HepG2 (cell line): Measurements from ENCODE around the gene IVL. TPM values are rescaled to one million over a fixed set of nuclear protein-coding genes. Genes with fewer than 3 reads are reported as not detected.

ENCODE experiments used
- ATAC-seq: fragments of 200-7000 bp; cut with Tn5 transposase; 3 replicates; pipeline ENCODE4 v1.9.1; 2020; ENCODE audit warnings: mild to moderate bottlenecking, moderate library complexity
- BruUV-seq: library from RNA; stranded (reverse); fragments of 400-500 nt; replicated peaks from 2 replicates; lab custom pipeline; 2021; lab: Mats Ljungman, UMichigan
- CTCF ChIA-PET: fragments of 300-600 bp; formaldehyde crosslinking; extraction: SDS; loops from one replicate; lab custom pipeline; 2021; ENCODE audit warnings: low total read pairs, inconsistent platforms, low intra/inter-chr PET ratio; lab: Yijun Ruan, JAX
- POLR2A ChIA-PET: fragments of 350-600 bp; sonication (Branson Sonifier 250); formaldehyde crosslinking; loops from one replicate; lab custom pipeline; 2020; ENCODE audit warnings: antibody characterized with exemption, inconsistent platforms; lab: Yijun Ruan, JAX
- DNase-seq: peaks from one replicate; pipeline ENCODE4 v3.0.0-alpha.2; 2015; ENCODE audit warnings: low spot score
- FAIRE-seq: peaks from 3 replicates; lab custom pipeline; 2011; peaks lifted over from hg19 to GRCh38; lab: Jason Lieb, UNC
- H2AFZ ChIP-seq: one replicate; pipeline ENCODE4 v1.6.1; 2011; ENCODE audit warnings: low read length, inconsistent platforms
- H3K27ac ChIP-seq: fragments of 300-600 bp; 3 replicates; pipeline ENCODE4 v1.8.0; 2011; ENCODE audit warnings: mixed run types, mild to moderate bottlenecking, mixed read lengths, low read length, inconsistent platforms; ENCODE audit not compliant: insufficient read depth; ENCODE audit errors: extremely low read length
- H3K27me3 ChIP-seq, 2 experiments: fragments of 200-600 bp in 1 of 2; 2 replicates in 1 of 2; 3 replicates in 1 of 2; pipeline versions ENCODE4 v1.6.0 to v1.8.0; 2011; ENCODE audit warnings: low read length in 2 of 2, mild to moderate bottlenecking in 2 of 2, moderate library complexity in 2 of 2, inconsistent platforms in 1 of 2; ENCODE audit not compliant: insufficient read depth in 2 of 2, control insufficient read depth in 1 of 2
- H3K36me3 ChIP-seq, 2 experiments: fragments of 200-600 bp in 1 of 2; replicated peaks in 1 of 2; 2 replicates in 1 of 2; 3 replicates in 1 of 2; pipeline versions ENCODE4 v1.5.1 to v1.8.0; 2011; ENCODE audit warnings: low read length in 2 of 2, inconsistent platforms in 1 of 2; ENCODE audit not compliant: insufficient read depth in 2 of 2, control insufficient read depth in 1 of 2
- H3K4me1 ChIP-seq: 2 replicates; pipeline ENCODE4 v1.5.1; 2012; ENCODE audit warnings: low read length, inconsistent platforms; ENCODE audit not compliant: insufficient read depth
- H3K4me2 ChIP-seq: 2 replicates; pipeline ENCODE4 v1.6.0; 2011; ENCODE audit warnings: low read depth, low read length, inconsistent platforms
- H3K4me3 ChIP-seq, 3 experiments: fragments of 200-600 bp in 1 of 3; sonication (generic), shearing (Covaris generic) in 1 of 3; replicated peaks in 1 of 3; 2 replicates each; pipeline ENCODE4 v1.5.1; 2011 to 2016; ENCODE audit warnings: low read length in 3 of 3, inconsistent platforms in 2 of 3, low read depth in 2 of 3, mild to moderate bottlenecking in 2 of 3, control low read depth in 1 of 3, mixed read lengths in 1 of 3; ENCODE audit not compliant: insufficient read depth in 1 of 3
- H3K79me2 ChIP-seq: one replicate; pipeline ENCODE4 v1.6.1; 2011; ENCODE audit warnings: low read length, inconsistent platforms; ENCODE audit not compliant: insufficient read depth
- H3K9ac ChIP-seq: 2 replicates; pipeline ENCODE4 v1.6.0; 2011; ENCODE audit warnings: mild to moderate bottlenecking, low read depth, low read length, inconsistent platforms; ENCODE audit not compliant: insufficient read depth
- H3K9me3 ChIP-seq: 2 replicates; pipeline ENCODE4 v1.5.1; 2012; ENCODE audit warnings: mild to moderate bottlenecking, low read length
- H4K20me1 ChIP-seq: 2 replicates; pipeline ENCODE4 v1.6.0; 2011; ENCODE audit warnings: inconsistent platforms, mild to moderate bottlenecking, low read length, moderate library complexity; ENCODE audit not compliant: insufficient read depth
- ARID2 ChIP-seq: sonication (generic); formaldehyde crosslinking; IDR thresholded peaks from 2 replicates; pipeline ENCODE4 v1.8.1; 2022; ENCODE audit warnings: mild to moderate bottlenecking, missing genetic modification reagents, borderline replicate concordance
- EED ChIP-seq: sonication (generic); formaldehyde crosslinking; IDR thresholded peaks from 2 replicates; pipeline ENCODE4 v1.5.0; 2020; ENCODE audit warnings: mild to moderate bottlenecking, missing genetic modification reagents
- FOXA1 ChIP-seq, 2 experiments: fragments of 450-650 bp in 1 of 2; sonication (generic) in 1 of 2; formaldehyde crosslinking in 1 of 2; IDR thresholded peaks; 2 replicates each; pipeline versions ENCODE4 v1.4.0 to v1.6.1; 2016 to 2020; ENCODE audit warnings: missing genetic modification reagents in 1 of 2
- FOXA3 ChIP-seq: IDR thresholded peaks from 2 replicates; pipeline ENCODE4 v1.6.1; 2016; ENCODE audit warnings: missing genetic modification reagents, missing compliant biosample characterization
- POLR2AphosphoS5 ChIP-seq: IDR thresholded peaks from 2 replicates; pipeline ENCODE4 v1.6.1; 2012; ENCODE audit warnings: low read depth, low read length
- SOX13 ChIP-seq, 3 experiments: fragments of 450-650 bp in 1 of 3; sonication (generic) in 1 of 3; formaldehyde crosslinking in 1 of 3; IDR thresholded peaks in 2 of 3; conservative IDR thresholded peaks in 1 of 3; 2 replicates each; pipeline versions ENCODE4 v1.5.0 to v1.6.1; 2016 to 2020; ENCODE audit warnings: antibody characterized with exemption in 1 of 3, mild to moderate bottlenecking in 1 of 3, missing compliant biosample characterization in 1 of 3, missing genetic modification reagents in 1 of 3, moderate library complexity in 1 of 3
- SOX5 ChIP-seq: IDR thresholded peaks from 2 replicates; pipeline ENCODE4 v1.6.1; 2016; ENCODE audit warnings: borderline replicate concordance
- SP4 ChIP-seq: sonication (generic); formaldehyde crosslinking; IDR thresholded peaks from 2 replicates; pipeline ENCODE4 v1.8.1; 2023; ENCODE audit warnings: mild to moderate bottlenecking, missing genetic modification reagents
- SRSF9 ChIP-seq: fragments of 200-400 bp; formaldehyde crosslinking; IDR thresholded peaks from 2 replicates; pipeline ENCODE4 v1.6.1; 2018; ENCODE audit warnings: borderline replicate concordance, mild to moderate bottlenecking, low read depth, low read length; ENCODE audit not compliant: insufficient read depth, poor library complexity, severe bottlenecking
- STAG1 ChIP-seq: sonication (generic); formaldehyde crosslinking; IDR thresholded peaks from 2 replicates; pipeline ENCODE4 v1.4.0; 2020; ENCODE audit warnings: missing genetic modification reagents
- THAP11 ChIP-seq: IDR thresholded peaks from 2 replicates; pipeline ENCODE4 v1.6.1; 2016; ENCODE audit warnings: missing biosample characterization, missing genetic modification reagents
- TRIM24 ChIP-seq: sonication (generic); formaldehyde crosslinking; IDR thresholded peaks from 2 replicates; pipeline ENCODE4 v1.8.0; 2022; ENCODE audit warnings: mild to moderate bottlenecking, missing genetic modification reagents
- U2AF2 ChIP-seq: fragments of 200-400 bp; formaldehyde crosslinking; IDR thresholded peaks from 2 replicates; pipeline ENCODE4 v1.6.1; 2017; ENCODE audit warnings: low read depth, mild to moderate bottlenecking, low read length
- ZFP36L1 ChIP-seq: sonication (generic); formaldehyde crosslinking; IDR thresholded peaks from 2 replicates; pipeline ENCODE4 v1.8.0; 2022; ENCODE audit warnings: mild to moderate bottlenecking, missing genetic modification reagents, moderate library complexity
- ZIK1 ChIP-seq: sonication (generic); formaldehyde crosslinking; IDR thresholded peaks from 2 replicates; pipeline ENCODE4 v1.5.0; 2020; ENCODE audit warnings: mild to moderate bottlenecking, low read depth, missing genetic modification reagents, borderline replicate concordance
- ZNF10 ChIP-seq: sonication (generic); formaldehyde crosslinking; IDR thresholded peaks from 2 replicates; pipeline ENCODE4 v1.4.0; 2020; ENCODE audit warnings: mild to moderate bottlenecking, low read depth, missing genetic modification reagents, borderline replicate concordance
- ZNF101 ChIP-seq: sonication (generic); formaldehyde crosslinking; IDR thresholded peaks from 2 replicates; pipeline ENCODE4 v1.4.0; 2020; ENCODE audit warnings: mild to moderate bottlenecking, low read depth, missing genetic modification reagents, borderline replicate concordance
- ZNF12 ChIP-seq: sonication (generic); formaldehyde crosslinking; IDR thresholded peaks from 2 replicates; pipeline ENCODE4 v1.5.0; 2020; ENCODE audit warnings: missing genetic modification reagents
- ZNF572 ChIP-seq: sonication (generic); formaldehyde crosslinking; IDR thresholded peaks from 2 replicates; pipeline ENCODE4 v1.5.1; 2020; ENCODE audit warnings: mild to moderate bottlenecking, missing genetic modification reagents
- ZNF589 ChIP-seq: sonication (generic); formaldehyde crosslinking; conservative IDR thresholded peaks from 2 replicates; pipeline ENCODE4 v1.8.0; 2022; ENCODE audit warnings: mild to moderate bottlenecking, moderate library complexity, missing genetic modification reagents
- ZSCAN20 ChIP-seq: sonication (generic); formaldehyde crosslinking; IDR thresholded peaks from 2 replicates; pipeline ENCODE4 v1.4.0; 2020; ENCODE audit warnings: missing genetic modification reagents, mild to moderate bottlenecking, borderline replicate concordance
- WGBS: methylation state at CpG from one replicate; pipeline ENCODE4 v1.1.6; 2017; ENCODE audit warnings: low lambda C conversion rate; 5-methylcytosine and 5-hydroxymethylcytosine counted together
- in situ Hi-C: cut with HindIII; loops from 2 replicates; pipeline ENCODE4 v1.10.0; 2017; ENCODE audit warnings: low pct_unique_long_range_greater_than_20kb; ENCODE audit not compliant: extremely low pct_ligation_motif_present
- intact Hi-C: fragments of 100-400 bp; cut with micrococcal nuclease; formaldehyde crosslinking; loops from one replicate; pipeline ENCODE4 v1.10.0; 2022; ENCODE audit not compliant: unreplicated experiment
- polyA plus RNA-seq, 8 experiments: library from polyadenylated mRNA; depleted of rRNA in 3 of 8; stranded (reverse) in 7 of 8; unstranded in 1 of 8; fragments of >200 nt; fragmentation: Illumina TruSeq in 4 of 8; extraction: Trizol in 4 of 8; gene quantifications; 2 replicates each; pipeline versions ENCODE4 v1.2.1 to v1.2.3, GENCODE V29; 2011 to 2016; ENCODE audit warnings: low read depth in 4 of 8, missing spikeins in 1 of 8, mixed read lengths in 1 of 8; ENCODE audit not compliant: insufficient read depth in 1 of 8
- total RNA-seq, 5 experiments: library from RNA; depleted of rRNA; stranded (reverse); fragments of >200 nt; fragmentation: Illumina TruSeq; extraction: Trizol; gene quantifications; 2 replicates each; pipeline ENCODE4 v1.2.3, GENCODE V29; 2016; ENCODE audit warnings: low read depth in 1 of 5
- TF ChIP-seq, protein P1 (sequence below): sonication (generic); formaldehyde crosslinking; IDR thresholded peaks from 2 replicates; pipeline ENCODE4 v1.5.1; 2020; ENCODE audit warnings: missing genetic modification reagents, mild to moderate bottlenecking, borderline replicate concordance
- TF ChIP-seq, protein P2 (sequence below): sonication (generic); formaldehyde crosslinking; IDR thresholded peaks from 2 replicates; pipeline ENCODE4 v1.8.1; 2022; ENCODE audit warnings: mild to moderate bottlenecking, missing genetic modification reagents

The IVL gene
- total and polyA plus RNA-seq, 2 of the 13 experiments (the other 11 are each of a cell fraction or from before 2014, with no cell fraction given), result not detected

DNA sequence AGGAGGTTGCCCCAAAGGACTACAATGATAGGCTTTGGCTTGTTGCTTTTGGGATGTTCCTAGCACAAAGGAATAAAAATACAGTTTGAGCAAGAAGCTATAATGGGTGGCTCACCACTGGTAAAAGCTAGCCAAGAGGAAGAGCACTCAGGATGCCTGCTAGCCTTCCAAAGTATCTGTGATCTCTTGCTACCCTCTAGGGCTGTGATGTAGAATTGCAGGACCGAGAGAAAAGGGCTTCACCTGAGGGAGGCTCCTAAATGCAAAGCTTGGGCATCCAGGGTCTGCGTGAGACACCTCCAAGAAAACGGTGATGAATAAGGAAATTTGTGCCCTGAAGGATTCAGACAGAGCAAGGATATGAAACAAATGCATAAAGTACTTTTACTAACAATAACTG, 17.7 kb downstream of the IVL start (continued):
- TF ChIP-seq, protein P1, sequence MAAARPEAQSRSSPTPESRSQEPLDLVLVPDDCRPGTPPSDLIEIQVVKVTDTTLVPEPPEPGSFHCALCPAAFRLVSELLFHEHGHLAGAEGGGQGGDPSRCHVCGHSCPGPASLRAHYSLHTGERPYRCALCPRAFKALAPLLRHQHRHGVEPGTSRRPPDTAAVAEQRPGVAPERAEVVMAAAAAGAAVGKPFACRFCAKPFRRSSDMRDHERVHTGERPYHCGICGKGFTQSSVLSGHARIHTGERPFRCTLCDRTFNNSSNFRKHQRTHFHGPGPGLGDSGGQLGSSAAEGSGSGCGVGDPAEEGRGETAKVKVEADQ (CRISPR knock-in tag), result no peak
- TF ChIP-seq THAP11 (CRISPR knock-in tag), result no peak
- no peak for TF ChIP-seq ZIK1 (CRISPR knock-in tag)
- peak; percentile 67 for TF ChIP-seq STAG1
- TF ChIP-seq EED, result no peak
- no peak for TF ChIP-seq SP4 (CRISPR knock-in tag)
- no peak for TF ChIP-seq ZFP36L1 (CRISPR knock-in tag)

DNA sequence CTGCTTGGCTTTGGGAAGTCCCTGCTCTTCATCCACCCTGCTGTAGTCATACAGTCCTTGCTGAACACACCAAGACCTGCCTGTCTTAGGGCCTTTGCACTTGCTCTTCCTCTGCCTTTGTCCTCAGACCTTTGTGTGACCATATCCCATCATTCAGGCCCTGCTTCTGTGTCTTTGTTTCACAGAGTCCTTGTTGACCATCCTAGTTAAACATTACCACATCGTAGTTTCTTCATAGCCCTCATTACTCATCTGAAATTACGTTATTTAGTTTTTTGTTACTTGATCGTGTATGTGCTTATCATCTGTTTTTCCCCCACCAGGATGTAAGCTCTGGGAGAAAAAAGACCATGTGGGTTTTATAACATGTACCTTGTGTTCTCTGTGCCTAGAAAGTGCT, 20.3 kb downstream of the IVL start:
- peak; percentile 36 for DNase-seq
- H3K9me3 ChIP-seq, result no peaks in the 10 kb centered on the region
- no peak overlapping the region for H3K4me2 ChIP-seq
- H3K4me1 ChIP-seq, result peaks cover 6% of the 10 kb centered on the region
- in situ Hi-C loops (loop anchor here (5.0 kb wide), 1 partner anchor 56 kb away; no protein-coding TSS in a partner anchor), intact Hi-C loops (no loop called here)
- ChIA-PET POLR2A (no interaction called here), CTCF (no interaction called here)
- no peaks in the 10 kb centered on the region for H4K20me1 ChIP-seq
- FAIRE-seq, result no peak
- no peak overlapping the region for H2AFZ ChIP-seq
- no peak overlapping the region for H3K27ac ChIP-seq
- BruUV-seq, result no TSS peak
- peak; percentile 68 for ATAC-seq
- no peaks in the 10 kb centered on the region for H3K79me2 ChIP-seq
- H3K36me3 ChIP-seq, result no peaks in the 10 kb centered on the region
- H3K27me3 ChIP-seq, result no peaks in the 10 kb centered on the region
- H3K9ac ChIP-seq, result no peak overlapping the region
- WGBS, result 0% methylated on average over 3 of the region's 3 CpGs
- H3K4me3 ChIP-seq, result no peak overlapping the region
- TF ChIP-seq ZNF589 (no peak), SRSF9 (no peak), ZNF12 (CRISPR knock-in tag) (0 out of 2 replicates have a peak, but pooled peaks have one; percentile 22), ZNF572 (CRISPR knock-in tag) (no peak), ZNF101 (CRISPR knock-in tag) (no peak), ARID2 (no peak), FOXA3 (CRISPR knock-in tag) (peak; percentile 72), U2AF2 (no peak), ZNF10 (no peak), SOX5 (CRISPR knock-in tag) (peak; percentile 71; the same call in 1 of the 2 replicates), FOXA1 (IDR thresholded peaks at IDR 0.05) (no peak), FOXA1 (CRISPR knock-in tag; IDR thresholded peaks at IDR 0.05) (peak; percentile 69), POLR2AphosphoS5 (no peak), TRIM24 (CRISPR knock-in tag) (no peak), SOX13 (IDR thresholded peaks at IDR 0.05) (peak; percentile 42; the same call in 1 of the 2 replicates), SOX13 (CRISPR knock-in tag; conservative IDR thresholded peaks at IDR 0.05 in 1 of 2, IDR thresholded peaks at IDR 0.05 in 1 of 2) (peak in 1 of 2 experiments; percentile 85; a peak in 2 of 4 replicates), ZSCAN20 (CRISPR knock-in tag) (no peak)
- TF ChIP-seq, protein P2, sequence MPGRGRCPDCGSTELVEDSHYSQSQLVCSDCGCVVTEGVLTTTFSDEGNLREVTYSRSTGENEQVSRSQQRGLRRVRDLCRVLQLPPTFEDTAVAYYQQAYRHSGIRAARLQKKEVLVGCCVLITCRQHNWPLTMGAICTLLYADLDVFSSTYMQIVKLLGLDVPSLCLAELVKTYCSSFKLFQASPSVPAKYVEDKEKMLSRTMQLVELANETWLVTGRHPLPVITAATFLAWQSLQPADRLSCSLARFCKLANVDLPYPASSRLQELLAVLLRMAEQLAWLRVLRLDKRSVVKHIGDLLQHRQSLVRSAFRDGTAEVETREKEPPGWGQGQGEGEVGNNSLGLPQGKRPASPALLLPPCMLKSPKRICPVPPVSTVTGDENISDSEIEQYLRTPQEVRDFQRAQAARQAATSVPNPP (CRISPR knock-in tag), result no peak
